ENCODE measurements around the gene ENOX2.
"Not testable (repeated sequence)": the region's sequence is repeated elsewhere in the genome, so short reads cannot be mapped to it uniquely, and the experiment has no call there.

The ENOX2 gene

DNA sequence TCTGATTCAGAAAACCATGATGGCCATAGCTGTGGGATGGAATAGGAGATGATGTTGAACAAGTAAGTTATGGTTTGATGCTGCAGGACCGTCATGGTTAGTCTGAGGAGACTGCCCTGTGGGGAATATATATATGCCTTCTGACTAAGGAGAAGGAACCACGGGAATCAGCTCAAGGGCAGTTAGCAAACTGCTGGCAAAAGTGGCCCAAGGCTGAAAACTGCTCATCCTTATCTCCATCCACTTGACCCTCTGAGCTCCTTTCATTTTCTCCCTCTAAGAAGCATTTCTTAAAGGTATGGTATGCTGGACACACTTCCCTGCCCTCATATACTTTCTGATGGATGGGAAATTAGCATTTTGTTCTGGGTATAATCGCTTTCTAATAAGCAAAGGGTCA lies 161.9 kb downstream of the ENOX2 start:
- DNase-seq, result no peak

DNA sequence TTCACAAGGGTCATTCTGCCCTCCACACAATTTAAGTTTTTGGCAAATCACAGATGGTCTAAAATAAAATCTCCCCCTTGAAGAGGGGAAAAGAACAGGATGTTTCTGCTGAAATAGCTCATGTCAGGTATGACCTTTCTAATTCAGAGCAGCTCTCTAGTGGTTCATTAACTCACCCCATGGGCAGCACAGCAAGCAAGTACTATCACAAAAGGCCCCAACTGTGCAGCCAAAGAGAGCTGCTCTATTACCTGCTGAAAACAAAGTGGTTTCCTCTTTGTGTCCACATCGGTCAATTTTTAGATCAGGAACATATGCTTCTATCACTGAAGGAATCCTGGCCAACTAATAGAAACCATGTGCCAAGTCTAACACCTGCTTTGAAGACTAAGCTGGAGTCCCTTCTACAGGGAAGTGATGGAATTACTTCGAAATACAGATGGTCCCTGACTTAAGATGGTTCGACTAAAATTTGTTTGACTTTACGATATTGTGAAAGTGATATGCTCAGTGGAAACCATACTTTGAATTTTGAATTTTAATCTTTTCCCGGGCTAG lies 164.3 kb downstream of the ENOX2 start:
- peak; percentile 12 for DNase-seq

DNA sequence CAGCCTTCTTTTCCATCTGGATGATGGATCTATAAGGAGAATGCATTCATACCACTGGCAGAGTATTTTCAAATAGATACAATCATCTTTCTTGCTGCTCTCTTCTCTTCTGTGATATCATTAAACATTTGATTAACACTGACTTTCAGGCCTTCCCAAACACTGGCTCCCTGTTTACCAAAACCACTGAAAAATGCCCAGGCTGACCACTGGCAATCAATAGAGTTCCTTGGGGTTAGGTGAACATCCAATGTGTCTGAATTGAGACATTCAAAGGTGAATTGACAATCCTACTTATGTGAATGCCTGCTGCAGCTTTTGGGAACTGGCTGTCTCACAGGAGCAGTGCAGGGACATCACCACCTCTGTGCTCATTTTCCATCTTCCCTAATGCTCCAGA lies 168.3 kb downstream of the ENOX2 start:
- DNase-seq, result no peak

DNA sequence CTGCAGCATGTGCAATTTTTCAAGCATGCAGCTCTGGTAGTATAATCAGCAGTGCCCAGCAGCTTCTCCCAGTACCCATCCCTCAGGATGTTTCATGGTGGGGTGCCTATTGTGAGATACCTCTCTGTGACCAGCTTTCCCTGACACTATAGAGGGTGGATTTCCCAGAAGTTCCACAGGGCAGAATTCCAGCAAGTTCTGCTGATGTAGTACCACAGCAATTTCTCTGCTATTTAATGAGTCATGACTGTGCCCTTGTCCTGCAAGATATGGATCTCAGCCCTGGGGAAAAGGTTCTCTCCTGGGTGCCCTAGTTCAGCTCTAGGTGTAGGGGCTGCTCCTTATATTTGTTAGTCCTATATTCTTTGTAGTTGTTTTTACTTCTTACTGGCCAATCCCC lies 174.8 kb downstream of the ENOX2 start:
- no peak for DNase-seq

DNA sequence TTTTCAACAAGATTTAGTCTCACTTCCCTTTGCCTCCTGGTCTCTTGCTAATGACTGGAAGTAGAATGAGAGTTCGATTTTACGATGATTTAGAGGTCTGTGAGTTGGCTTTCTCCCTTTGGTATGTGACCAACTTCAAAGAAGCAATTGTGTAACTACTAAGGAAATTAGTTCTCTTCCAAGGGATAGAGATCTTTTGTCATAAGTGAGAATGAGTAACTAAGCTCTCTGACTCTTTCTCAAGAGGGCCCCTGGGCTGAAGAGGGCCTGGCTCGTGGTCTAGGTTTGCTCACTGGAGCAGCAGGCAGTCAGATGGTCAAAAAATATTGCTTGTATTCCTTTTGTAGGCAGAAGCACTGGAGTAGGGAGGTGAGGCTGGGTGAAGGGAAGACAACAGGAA lies 176.3 kb downstream of the ENOX2 start:
- no peak for DNase-seq

DNA sequence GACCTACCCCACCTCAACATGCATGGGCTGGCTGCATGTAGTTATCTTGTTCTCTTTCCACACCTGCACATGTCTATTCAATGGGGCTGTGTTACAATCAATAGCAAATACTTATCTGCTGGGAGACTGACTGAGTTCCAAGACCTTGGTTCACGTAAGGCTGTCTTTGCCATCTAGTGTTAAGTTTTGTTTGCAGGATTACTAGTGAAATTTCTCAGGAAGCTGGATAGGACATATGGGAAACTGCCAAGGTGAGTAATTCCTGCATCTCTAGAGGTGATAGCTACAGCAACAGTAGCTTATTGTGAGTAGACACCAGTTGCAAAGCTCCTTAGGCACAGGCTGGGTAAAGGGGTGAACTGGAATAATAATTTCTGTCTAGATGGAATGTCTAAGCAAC lies 177.5 kb downstream of the ENOX2 start:
- no peak for DNase-seq

DNA sequence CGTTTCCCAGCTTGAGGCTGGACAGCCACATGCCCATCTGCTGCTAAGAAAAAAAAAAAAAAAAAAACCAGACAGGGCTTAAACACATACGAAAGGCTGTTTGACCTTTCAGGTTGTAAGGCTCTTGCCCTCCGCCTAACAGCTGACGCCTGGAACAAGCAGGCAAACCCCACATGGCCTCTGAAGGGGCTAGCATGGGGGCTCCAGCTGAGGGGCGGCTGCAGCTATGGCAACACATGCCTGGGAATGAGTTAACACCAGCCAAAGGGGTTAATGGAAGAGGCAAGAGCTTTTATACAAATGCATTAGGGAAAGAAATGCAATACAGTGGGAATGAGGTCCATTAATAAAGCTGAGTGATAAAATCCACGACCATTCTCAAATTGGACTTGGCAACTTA lies 183.6 kb downstream of the ENOX2 start:
- no peak for DNase-seq

DNA sequence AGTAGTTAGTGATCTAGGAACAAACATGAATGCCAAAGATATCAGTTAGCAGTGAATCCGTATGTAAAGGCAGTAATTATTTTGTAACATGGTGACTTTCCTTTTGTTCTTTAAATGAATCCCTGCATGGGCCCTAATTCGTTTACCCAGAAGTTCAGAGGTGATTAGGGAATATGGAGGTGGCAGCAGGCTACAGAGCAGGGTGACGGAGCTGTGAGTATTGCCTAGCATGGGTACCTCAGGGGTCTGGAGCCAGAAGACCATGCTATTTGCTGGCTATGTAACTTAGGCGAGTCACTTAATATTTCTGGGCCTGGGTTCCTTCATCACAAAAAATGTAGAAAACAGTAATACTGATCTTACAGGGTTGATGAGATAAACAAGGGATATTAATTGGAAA lies 184.9 kb downstream of the ENOX2 start:
- DNase-seq, result no peak

DNA sequence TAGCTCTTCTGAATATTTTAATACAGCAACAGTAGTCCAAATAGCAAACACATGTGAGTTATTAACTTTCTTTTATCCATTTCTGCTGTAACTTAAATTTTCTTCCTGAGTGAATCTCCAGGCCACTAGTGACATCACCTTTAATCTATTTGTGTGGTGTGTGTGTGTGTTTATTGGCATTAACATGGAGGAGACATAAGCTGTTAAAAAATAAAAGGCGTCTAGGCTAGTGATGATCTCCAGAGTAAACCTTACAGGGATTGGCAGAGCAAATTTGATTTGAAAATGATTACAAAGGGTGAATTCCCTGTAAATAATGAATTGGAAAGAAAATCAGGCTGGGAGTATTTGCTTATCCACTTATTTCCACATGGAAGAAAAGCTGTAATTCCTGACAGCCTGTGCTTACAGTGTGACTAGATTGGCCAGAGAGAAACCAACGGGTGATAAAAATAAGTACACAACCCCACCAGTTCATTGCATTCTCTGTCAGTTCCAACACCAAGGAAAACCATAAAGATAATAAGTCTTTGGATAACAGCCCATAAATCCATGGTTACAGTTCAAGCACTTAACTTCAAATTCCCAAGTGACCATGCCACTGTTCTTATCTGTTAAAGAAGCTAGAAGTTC lies 186.1 kb downstream of the ENOX2 start:
- DNase-seq, result no peak

DNA sequence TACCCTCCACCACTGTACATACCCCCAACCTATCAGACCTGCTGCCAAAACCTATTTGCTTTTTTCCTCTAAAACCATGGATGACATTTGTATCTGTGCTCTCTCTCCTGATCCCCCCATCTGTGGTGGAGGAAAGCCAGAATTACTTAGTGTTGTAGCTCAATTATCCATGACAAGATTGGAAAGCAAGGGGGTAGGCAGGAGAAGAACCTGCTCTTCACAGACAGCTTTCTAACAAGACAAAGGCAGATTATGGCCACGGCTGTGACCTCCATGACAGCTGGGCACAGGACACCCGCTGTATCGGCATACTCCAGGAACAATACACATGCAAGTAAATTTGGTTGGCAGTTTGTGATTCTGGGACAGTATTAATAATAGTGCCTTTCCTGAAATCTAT lies 186.7 kb downstream of the ENOX2 start:
- no peak for DNase-seq

DNA sequence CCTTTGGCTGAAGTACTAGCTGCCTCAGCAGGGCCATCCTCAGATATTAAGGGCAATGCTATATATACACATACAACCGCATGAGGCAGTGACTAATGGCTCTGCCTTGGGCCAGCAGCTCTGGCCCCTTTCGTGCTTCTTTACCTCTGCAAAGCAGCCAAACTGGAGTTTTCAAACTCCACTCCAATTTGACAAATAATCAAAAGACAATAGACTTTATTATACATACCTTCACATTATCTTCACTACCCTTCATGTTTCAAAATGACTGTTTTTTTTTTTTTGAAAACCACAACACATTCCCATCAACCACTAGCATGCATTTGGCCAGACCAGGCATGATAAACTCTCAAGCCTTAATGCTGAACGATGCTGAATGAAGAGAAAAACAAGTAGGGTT lies 187.7 kb downstream of the ENOX2 start:
- no peak for DNase-seq

DNA sequence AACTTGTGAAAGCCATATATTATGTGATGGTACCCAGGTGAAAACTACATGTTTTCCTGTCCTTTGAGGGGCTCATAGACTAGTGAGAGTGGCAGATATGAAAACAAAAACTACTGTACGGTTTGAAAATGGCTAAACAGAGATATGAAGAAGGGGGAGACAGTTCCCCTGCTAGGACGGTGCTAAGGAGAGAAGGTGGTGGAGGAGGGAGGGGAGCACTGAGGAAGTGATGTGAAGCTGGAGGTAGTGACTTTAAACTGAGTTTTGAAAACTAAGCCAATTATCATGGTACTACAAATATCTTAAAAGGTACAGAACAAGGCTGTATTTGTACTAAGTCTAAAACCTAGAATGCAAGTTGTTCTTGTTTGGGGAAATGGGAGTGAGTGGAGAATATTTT lies 188.3 kb downstream of the ENOX2 start:
- DNase-seq, result no peak

DNA sequence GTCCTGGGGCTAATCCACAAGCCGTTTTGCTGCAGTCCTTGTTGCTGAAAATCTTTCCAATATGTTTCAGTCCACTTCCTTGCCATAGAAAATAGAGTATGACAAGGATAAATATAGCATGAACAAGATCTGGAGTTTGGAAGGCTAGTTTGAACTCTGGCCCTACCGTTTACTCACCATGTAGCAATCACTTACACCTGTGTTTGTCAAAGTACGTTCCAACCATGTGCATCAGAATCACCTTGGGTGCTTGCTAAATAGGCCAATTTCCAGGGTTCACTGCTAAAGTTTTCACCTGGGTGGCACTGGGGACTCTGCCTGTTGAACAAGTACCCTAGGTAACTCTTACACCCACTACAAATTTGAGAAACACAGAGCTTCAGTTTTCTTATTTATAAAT lies 188.9 kb downstream of the ENOX2 start:
- DNase-seq, result no peak

DNA sequence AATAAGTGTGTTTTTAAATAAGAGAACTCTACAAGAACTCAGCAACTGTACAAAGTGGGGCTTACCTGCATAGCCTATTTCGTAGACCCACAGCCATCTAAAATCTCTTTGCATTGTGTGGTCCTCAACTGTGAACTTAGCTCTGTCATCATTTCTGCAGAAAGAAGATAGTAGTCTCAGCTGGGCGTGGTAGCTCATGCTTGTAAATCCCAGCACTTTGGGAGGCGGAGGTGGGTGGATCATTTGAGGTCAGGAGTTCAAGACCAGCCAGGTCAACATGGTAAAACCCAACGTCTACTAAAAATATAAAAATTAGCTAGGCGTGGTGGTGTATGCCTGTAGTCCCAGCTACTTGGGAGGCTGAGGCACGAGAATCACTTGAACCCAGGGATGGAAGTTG lies 193.8 kb downstream of the ENOX2 start:
- DNase-seq, result not testable (repeated sequence)

DNA sequence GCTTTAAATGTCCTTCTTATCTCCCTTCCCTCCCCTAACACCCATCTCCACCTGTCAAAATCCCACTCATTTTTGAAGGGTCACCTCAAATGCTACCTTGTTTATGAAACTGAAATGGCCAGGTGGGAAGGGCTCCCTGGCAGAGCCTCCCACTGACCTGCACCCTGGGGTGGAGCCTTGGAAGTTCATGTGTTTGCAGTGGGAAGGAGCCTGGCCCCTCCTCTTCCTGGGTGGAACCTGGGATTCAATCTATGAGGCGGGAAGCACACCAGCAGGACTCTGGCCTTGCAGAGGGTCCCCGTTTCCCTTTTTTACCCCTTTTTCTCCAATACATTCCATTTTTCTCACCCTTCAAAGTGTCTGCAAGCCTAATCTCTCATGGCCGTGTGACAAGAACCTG lies 197.4 kb downstream of the ENOX2 start:
- DNase-seq, result no peak

DNA sequence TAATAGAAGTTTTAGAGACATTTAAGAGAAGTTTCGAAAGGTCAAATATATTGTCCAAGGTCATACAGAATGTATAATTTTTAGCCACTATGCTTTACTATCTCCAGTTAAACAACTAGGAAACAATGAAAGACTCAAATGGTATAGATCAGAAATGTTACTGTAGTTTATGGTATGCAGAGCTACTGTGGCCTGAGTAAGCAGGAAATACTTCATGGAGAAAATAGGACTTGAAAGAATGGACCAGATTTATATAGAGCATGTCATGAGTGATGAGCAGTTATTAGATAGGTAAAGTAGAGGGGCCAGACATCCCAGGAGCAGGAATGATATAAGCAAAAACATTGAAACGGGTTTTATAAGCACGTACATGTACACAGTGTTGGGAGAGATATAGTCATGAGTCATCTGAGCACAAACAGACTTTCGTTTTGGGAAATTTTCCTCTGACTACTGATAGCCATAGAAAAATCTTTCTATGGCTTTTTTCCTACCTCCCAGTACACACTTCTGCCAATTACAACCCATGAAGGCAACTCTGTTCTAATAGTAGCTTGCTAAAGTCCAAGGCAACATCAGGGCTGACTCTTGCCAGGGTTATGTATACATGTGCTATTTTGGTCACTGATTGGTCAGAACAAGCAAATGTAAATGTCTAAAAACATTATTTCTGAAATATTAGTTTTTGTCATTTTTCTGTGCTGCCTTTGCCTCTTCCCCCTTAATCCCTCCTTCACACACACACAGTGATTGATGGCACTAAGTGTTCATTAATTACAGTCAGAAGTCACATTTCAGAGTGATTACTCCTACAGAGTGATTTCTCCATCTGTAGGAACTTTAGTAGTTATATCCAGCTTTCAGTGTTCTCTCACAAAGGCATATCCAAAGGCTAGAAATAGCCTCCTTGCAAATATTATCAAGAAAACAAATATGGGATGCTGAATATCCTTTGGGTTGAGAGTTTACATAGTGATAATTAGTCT lies 198.7 kb downstream of the ENOX2 start:
- no peak for DNase-seq

DNA sequence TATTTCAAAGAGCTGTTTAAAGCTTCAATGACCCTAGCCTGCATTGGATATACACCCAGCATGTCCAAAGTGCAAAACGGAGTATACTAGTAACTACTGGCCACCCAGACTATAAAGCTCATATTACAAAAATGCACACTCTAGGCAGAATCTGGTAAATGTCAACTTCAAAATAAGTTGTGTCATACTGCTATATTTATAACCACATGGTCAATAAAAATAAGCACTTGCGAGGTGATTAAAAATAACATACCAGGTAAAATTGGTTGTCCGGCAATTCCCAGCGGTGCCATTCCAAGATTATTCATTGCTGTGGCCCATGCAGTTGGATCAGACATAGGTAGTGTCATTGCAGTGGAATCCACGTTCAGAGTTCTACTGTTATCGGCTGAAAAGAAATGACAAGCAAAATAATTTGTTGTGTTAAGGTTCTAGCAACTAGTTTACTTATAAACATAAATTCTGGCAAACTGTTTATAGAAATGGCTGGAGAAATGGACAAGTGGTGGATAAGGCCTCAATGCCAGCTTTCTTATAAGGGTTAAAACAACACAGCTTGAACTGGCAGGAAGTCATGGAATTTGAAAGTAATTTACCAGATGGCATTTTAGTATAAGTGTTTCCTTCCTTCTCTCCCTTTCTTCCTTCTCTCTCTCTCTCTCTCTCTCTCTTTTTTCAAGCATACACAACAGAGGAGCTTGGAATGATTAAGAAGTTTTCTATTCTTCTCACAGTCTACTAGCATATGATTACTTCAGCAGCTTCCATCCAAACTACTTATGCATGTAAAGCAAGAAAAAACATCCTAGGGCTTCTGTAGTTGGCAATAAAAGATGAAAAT lies 199.9 kb downstream of the ENOX2 start:
- DNase-seq, result no peak

DNA sequence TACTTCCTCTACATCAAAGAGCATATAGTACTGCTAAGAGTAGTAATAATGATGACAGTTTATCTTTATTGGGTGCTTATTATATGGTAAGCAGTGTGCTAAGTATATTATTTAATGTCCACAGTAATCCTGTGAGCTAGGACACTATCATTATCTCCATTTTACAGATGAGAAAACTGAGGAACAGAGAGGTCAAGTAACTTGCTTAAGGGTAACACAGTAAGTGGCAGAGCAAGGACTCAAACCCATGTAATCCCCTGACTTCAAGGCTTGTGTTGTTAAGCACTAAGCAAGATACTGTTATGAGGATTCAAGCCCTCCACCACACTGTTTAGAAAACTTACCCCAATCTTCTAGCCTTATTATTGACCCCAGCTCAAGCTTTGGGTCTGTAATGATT lies 202.4 kb downstream of the ENOX2 start:
- no peak for DNase-seq

DNA sequence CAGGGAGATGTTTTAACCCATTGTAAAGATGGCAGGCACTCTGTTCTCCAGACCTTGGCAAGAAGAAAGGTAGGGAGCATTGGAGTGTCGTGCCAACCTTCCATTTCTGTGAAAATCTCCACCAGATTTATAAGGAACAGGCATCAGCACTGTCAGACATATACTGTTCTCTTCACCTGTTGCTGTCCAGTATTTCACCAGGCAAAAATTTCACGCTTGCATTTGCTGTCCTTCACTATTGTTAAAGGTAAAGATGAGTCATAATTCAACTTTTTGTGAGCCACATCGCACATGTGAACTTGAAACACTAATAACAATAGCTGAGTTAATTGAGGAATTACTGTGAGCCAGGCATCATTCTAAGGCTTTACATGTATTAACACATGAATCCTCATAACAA lies 203.4 kb downstream of the ENOX2 start:
- DNase-seq, result no peak

DNA sequence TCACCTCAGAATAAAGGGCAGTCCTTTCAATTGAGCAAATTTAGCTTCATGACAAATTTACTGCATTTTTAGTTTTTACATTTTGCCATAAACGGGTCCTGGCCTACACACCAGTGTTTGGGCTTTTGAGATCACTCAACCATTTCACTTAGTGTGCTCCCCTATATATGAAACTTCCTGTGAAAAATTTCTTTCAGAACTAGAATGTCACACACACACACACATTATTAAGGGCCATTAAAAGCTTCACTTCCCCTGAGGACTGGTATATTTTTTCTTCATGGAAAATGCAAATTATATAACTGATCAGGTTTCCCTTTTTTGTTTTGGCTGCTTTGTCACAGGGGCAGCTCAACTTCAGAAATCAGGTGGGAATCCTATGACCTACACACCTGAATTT lies 206.5 kb downstream of the ENOX2 start:
- no peak for DNase-seq

DNA sequence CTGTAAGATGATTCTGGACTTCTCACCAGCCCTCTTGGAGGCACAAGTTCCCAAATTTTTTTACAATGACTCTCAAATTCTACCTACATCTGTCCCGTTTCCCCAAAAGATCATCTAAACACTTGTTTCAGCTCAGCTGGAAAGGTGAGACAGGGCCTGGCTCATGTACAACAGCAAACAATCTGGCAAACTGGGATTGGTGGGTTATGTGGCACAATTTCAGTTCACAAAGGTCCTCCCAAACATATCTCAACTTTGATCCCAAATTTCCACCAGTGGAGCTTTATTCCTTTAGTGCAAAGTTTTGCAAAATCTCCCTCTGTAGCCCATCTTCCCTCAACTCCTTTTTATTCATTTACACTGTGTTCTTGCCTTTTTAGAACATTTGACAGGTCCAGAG lies 207.1 kb downstream of the ENOX2 start:
- DNase-seq, result no peak

DNA sequence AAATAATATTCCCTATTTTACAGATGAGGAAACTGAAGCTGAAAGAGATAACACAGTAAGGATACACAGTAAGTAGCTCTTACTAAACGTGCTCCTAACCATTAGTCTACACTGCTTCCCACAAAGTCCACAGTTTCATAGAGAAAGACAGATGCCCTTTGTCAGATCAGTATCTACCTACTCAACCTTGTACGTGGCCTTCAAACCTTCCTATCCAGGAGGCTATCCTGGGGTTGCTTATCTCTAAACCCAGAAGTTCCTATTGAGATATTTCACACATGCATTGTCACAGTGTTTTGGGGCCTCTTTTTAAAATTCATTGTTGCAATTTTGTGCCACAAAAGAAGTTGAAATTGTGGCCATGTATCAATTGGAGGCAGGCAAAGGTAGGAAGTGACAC lies 208.0 kb downstream of the ENOX2 start:
- DNase-seq, result no peak

DNA sequence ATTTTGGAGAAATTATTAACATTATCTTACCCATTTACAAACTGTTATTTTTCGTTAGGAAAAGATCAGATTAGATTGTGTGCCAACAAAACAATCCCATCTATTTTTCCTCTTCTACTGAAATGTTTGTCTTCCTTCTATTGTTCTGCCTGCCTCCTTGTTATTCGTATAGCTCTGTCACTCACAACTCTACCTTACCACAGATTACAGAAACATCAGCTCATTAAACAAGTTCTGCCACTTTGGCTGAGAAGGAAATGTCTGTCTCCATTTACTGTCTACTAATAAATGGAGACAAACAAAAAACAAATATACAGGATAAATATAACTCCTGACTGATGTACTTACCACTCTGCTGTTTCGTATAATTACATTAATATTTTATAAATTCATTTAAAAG lies 211.4 kb downstream of the ENOX2 start:
- DNase-seq, result no peak

All from COR-L47 (cell line).